K562 (cell line): ENCODE measurements around the gene ARL6IP4.

Experiments
- ATF7 ChIP-seq: fragments of 450-650 bp; IDR thresholded peaks from 2 replicates; pipeline ENCODE4 v1.7.1; 2014; ENCODE audit warnings: mild to moderate bottlenecking, moderate library complexity
- HIVEP1 ChIP-seq: fragments of 250-450 bp; sonication (Bioruptor Pico); IDR thresholded peaks from 2 replicates; pipeline ENCODE4 v1.4.0; 2020; ENCODE audit warnings: mild to moderate bottlenecking
- PML ChIP-seq: IDR thresholded peaks from 2 replicates; pipeline ENCODE4 v1.6.1; 2012; ENCODE audit warnings: low read length, inconsistent platforms
- POLR2A ChIP-seq: fragments of 450-650 bp; conservative IDR thresholded peaks from 2 replicates; pipeline ENCODE4 v1.6.1; 2016
- POLR2AphosphoS5 ChIP-seq: IDR thresholded peaks from 2 replicates; pipeline ENCODE4 v1.6.1; 2011; ENCODE audit warnings: mild to moderate bottlenecking, low read depth, low read length, moderate library complexity; ENCODE audit not compliant: control insufficient read depth, insufficient read depth
- SMARCE1 ChIP-seq: fragments of 450-650 bp; IDR thresholded peaks from 2 replicates; pipeline ENCODE4 v1.7.1; 2016; ENCODE audit warnings: mild to moderate bottlenecking
- SMC3 ChIP-seq: conservative IDR thresholded peaks from 2 replicates; pipeline ENCODE4 v1.6.1; 2011; ENCODE audit warnings: low read depth, low read length, improper control_type of control experiment; ENCODE audit not compliant: insufficient read depth
- YBX1 ChIP-seq: fragments of 450-650 bp; IDR thresholded peaks from 2 replicates; pipeline ENCODE4 v1.7.1; 2016; ENCODE audit warnings: mild to moderate bottlenecking
- ZNF282 ChIP-seq: sonication (generic); formaldehyde crosslinking; IDR thresholded peaks from 2 replicates; pipeline ENCODE4 v1.8.1; 2023; ENCODE audit warnings: missing genetic modification reagents
- TF ChIP-seq, protein P1 (sequence below), 3 experiments: IDR thresholded peaks in 2 of 3; conservative IDR thresholded peaks in 1 of 3; 2 replicates each; pipeline ENCODE4 v1.5.1; 2011 to 2012; ENCODE audit warnings: low read length in 3 of 3, mild to moderate bottlenecking in 3 of 3, control low read depth in 2 of 3, improper control_type of control experiment in 1 of 3, inconsistent platforms in 1 of 3, low read depth in 1 of 3, mixed read lengths in 1 of 3, moderate library complexity in 1 of 3; ENCODE audit not compliant: insufficient read depth in 2 of 3
- TF ChIP-seq, protein P2 (sequence below): fragments of 200-600 bp; sonication (generic); IDR thresholded peaks from one replicate; pipeline ENCODE4 v1.6.1; 2012; ENCODE audit warnings: mild to moderate bottlenecking, low read depth, low read length, inconsistent platforms
- TF ChIP-seq, protein P3 (sequence below): fragments of 450-650 bp; formaldehyde crosslinking; IDR thresholded peaks from 2 replicates; pipeline ENCODE4 v1.4.0; 2022; ENCODE audit warnings: mild to moderate bottlenecking, moderate library complexity

DNA sequence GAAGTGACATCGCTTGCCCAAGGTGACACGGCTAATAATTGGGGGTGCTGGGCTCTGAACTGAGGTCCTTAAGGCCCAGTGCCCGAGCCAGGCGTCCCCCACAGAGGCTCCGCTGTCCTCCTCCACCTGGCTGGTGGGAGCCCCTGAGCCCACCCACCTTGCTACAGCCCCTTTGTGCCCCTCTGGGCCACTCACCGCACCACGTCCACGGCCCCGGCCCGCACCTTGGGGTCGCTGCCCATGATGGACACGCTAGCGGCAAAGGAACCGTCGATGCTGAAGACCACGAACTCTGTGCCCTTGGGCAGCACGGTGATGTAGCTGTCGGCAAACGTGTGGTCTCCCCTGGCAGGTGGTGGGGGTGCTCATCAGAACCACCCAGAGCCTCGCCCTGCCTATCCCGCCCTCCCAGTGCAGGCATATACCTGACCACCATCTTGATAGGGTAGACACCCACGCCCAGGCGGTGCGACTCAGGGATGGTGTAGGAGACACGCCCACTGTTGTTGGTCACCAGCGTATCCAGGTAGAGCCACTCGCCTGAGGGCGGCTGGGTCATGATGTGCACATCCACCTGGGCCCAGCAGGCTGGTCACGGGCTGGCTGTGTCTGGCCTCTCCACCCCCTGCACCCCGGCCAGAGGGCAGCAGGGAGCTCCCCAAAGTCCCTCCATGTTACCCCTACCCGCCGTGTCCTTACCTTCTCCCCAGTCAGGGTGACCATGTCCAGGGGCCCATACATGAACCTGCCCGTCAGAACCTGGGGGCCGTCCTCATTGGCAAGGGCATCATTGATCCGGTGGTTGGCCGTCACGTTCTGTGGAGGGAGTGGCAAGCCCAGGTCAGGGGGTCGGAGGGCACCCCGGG, 6.8 kb downstream of the ARL6IP4 start:
- no peak for TF ChIP-seq POLR2A
- TF ChIP-seq SMC3 = no peak
- TF ChIP-seq ZNF282 (CRISPR knock-in tag) = no peak
- TF ChIP-seq, protein P1, sequence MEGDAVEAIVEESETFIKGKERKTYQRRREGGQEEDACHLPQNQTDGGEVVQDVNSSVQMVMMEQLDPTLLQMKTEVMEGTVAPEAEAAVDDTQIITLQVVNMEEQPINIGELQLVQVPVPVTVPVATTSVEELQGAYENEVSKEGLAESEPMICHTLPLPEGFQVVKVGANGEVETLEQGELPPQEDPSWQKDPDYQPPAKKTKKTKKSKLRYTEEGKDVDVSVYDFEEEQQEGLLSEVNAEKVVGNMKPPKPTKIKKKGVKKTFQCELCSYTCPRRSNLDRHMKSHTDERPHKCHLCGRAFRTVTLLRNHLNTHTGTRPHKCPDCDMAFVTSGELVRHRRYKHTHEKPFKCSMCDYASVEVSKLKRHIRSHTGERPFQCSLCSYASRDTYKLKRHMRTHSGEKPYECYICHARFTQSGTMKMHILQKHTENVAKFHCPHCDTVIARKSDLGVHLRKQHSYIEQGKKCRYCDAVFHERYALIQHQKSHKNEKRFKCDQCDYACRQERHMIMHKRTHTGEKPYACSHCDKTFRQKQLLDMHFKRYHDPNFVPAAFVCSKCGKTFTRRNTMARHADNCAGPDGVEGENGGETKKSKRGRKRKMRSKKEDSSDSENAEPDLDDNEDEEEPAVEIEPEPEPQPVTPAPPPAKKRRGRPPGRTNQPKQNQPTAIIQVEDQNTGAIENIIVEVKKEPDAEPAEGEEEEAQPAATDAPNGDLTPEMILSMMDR (IDR thresholded peaks at IDR 0.05 in 2 of 3, conservative IDR thresholded peaks at IDR 0.05 in 1 of 3; ENCODE audit: insufficient read depth in 2 of 3, low read depth in 1 of 3, low read length in 3 of 3) = no peak
- TF ChIP-seq, protein P2, sequence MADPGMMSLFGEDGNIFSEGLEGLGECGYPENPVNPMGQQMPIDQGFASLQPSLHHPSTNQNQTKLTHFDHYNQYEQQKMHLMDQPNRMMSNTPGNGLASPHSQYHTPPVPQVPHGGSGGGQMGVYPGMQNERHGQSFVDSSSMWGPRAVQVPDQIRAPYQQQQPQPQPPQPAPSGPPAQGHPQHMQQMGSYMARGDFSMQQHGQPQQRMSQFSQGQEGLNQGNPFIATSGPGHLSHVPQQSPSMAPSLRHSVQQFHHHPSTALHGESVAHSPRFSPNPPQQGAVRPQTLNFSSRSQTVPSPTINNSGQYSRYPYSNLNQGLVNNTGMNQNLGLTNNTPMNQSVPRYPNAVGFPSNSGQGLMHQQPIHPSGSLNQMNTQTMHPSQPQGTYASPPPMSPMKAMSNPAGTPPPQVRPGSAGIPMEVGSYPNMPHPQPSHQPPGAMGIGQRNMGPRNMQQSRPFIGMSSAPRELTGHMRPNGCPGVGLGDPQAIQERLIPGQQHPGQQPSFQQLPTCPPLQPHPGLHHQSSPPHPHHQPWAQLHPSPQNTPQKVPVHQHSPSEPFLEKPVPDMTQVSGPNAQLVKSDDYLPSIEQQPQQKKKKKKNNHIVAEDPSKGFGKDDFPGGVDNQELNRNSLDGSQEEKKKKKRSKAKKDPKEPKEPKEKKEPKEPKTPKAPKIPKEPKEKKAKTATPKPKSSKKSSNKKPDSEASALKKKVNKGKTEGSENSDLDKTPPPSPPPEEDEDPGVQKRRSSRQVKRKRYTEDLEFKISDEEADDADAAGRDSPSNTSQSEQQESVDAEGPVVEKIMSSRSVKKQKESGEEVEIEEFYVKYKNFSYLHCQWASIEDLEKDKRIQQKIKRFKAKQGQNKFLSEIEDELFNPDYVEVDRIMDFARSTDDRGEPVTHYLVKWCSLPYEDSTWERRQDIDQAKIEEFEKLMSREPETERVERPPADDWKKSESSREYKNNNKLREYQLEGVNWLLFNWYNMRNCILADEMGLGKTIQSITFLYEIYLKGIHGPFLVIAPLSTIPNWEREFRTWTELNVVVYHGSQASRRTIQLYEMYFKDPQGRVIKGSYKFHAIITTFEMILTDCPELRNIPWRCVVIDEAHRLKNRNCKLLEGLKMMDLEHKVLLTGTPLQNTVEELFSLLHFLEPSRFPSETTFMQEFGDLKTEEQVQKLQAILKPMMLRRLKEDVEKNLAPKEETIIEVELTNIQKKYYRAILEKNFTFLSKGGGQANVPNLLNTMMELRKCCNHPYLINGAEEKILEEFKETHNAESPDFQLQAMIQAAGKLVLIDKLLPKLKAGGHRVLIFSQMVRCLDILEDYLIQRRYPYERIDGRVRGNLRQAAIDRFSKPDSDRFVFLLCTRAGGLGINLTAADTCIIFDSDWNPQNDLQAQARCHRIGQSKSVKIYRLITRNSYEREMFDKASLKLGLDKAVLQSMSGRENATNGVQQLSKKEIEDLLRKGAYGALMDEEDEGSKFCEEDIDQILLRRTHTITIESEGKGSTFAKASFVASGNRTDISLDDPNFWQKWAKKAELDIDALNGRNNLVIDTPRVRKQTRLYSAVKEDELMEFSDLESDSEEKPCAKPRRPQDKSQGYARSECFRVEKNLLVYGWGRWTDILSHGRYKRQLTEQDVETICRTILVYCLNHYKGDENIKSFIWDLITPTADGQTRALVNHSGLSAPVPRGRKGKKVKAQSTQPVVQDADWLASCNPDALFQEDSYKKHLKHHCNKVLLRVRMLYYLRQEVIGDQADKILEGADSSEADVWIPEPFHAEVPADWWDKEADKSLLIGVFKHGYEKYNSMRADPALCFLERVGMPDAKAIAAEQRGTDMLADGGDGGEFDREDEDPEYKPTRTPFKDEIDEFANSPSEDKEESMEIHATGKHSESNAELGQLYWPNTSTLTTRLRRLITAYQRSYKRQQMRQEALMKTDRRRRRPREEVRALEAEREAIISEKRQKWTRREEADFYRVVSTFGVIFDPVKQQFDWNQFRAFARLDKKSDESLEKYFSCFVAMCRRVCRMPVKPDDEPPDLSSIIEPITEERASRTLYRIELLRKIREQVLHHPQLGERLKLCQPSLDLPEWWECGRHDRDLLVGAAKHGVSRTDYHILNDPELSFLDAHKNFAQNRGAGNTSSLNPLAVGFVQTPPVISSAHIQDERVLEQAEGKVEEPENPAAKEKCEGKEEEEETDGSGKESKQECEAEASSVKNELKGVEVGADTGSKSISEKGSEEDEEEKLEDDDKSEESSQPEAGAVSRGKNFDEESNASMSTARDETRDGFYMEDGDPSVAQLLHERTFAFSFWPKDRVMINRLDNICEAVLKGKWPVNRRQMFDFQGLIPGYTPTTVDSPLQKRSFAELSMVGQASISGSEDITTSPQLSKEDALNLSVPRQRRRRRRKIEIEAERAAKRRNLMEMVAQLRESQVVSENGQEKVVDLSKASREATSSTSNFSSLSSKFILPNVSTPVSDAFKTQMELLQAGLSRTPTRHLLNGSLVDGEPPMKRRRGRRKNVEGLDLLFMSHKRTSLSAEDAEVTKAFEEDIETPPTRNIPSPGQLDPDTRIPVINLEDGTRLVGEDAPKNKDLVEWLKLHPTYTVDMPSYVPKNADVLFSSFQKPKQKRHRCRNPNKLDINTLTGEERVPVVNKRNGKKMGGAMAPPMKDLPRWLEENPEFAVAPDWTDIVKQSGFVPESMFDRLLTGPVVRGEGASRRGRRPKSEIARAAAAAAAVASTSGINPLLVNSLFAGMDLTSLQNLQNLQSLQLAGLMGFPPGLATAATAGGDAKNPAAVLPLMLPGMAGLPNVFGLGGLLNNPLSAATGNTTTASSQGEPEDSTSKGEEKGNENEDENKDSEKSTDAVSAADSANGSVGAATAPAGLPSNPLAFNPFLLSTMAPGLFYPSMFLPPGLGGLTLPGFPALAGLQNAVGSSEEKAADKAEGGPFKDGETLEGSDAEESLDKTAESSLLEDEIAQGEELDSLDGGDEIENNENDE = no peak
- no peak for TF ChIP-seq POLR2AphosphoS5
- no peak for TF ChIP-seq YBX1
- TF ChIP-seq SMARCE1 = no peak
- no peak for TF ChIP-seq HIVEP1 (CRISPR knock-in tag)
- TF ChIP-seq PML = no peak
- TF ChIP-seq, protein P3, sequence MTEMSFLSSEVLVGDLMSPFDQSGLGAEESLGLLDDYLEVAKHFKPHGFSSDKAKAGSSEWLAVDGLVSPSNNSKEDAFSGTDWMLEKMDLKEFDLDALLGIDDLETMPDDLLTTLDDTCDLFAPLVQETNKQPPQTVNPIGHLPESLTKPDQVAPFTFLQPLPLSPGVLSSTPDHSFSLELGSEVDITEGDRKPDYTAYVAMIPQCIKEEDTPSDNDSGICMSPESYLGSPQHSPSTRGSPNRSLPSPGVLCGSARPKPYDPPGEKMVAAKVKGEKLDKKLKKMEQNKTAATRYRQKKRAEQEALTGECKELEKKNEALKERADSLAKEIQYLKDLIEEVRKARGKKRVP (CRISPR knock-in tag) = no peak
- TF ChIP-seq ATF7 = no peak
